HG03060 (cell line): ENCODE results near the gene TMEM150B.
A peak's percentile ranks its signal among the peaks of the same experiment; 100 is the strongest.
"Not testable (repeated sequence)": the region's sequence is repeated elsewhere in the genome, so short reads cannot be mapped to it uniquely, and the experiment has no call there.

ENCODE experiments used
- ATAC-seq: cut with Tn5 transposase; IDR thresholded peaks from one replicate; pipeline ENCODE4 v1.9.1; 2021; ENCODE audit warnings: low read depth, moderate number of reproducible peaks; ENCODE audit not compliant: unreplicated experiment

The TMEM150B gene

DNA sequence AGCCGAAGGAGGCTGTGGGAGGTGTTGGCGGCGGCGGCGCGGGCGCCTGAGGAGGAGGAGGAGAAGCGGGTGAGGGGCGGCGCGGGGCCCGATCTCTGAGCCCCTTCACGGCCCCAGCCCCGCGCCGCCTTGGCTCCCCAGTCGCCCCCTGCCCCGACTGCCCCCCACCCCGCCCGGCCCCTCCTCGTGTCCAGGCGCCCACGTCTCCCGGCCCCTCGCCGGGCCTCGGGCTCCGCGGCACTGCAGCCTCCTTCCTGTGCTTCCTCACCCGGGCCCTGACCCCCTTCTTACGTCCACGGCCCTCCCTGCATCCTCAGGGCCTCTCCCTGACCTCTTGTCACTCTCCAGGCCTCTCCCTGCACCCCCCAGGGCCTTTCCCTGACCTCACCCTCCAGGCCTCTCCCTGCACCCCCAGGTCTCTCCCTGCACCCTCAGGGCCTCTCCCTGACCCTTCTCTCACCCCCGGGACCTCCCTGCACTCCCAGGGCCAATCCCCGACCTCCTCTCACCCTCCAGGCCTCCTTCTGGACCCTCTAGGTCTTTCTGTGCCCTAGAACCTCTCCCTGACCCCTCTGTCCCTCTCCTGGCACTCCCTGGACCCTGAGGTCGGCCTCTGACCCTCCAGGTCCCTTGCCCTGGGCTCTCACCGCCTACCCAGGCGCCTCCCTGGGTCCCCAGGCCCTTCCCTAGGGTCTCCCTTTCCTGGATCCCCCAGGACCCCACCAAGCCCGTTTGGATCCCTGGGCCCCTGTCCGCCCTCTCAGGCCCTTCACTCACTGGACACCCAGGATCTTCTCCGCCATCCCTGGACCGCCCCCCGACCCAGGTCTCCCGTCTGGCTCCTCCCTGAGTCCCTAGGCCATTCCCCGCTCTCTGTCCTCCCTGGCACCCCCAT, 15.0 kb upstream of the TMEM150B start:
- ATAC-seq = no peak

DNA sequence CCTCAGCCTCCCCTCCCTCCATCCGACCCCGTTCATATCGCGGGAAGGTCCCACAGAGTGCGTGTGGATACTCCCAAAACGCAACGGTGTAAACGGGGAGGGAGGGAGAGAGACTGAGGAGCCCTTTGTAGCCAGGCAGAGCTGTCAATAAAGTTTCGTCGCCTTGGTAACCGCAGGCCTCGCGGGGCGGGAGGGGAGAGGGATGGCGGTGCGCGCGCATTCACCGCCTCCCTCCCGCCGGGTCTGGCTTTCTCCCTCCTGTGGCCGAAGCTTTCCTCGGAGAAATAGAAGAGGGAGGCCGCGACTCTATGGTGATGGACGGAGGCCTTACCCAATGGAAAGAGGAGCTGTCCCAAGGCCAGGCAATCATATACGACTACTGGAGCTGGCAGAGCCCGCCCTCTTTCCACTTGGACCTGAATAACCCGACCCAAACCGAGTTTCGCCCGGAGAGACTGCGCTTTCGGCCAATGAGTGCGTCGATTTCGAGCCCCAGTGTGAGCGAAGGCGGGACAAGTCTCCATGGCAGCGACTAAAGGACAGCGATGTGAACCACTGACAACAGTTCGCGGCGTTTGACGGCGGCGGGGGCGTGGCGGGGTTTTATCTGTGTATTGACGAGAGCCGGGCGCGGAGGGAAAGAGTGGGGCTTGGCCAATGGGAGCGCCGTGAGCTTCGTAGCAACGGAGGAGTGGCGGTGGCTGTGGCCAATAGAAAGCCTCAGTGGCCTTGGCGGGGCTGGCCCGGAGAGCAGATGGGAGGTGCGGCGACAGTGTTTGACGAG, 14.2 kb upstream of the TMEM150B start, which contains the start of gene KMT5C:
TSS of gene KMT5C (plus strand) at position 772 of the 784 bp plus-strand sequence. CDS start 2,061 bp downstream, outside the sequence.
- peak; percentile 86 for ATAC-seq

GRCh38 chr19:55336101-55336500, 11.0 kb upstream of the TMEM150B start:
- ATAC-seq = no peak

GRCh38 chr19:55333870-55334269, 8.7 kb upstream of the TMEM150B start:
- ATAC-seq = no peak

- ATAC-seq = not testable (repeated sequence)
Observed at GRCh38 chr19:55329791-55330190, 4.7 kb upstream of the TMEM150B start.

- not testable (repeated sequence) for ATAC-seq
Observed at GRCh38 chr19:55328774-55329318, 3.7 kb upstream of the TMEM150B start.

DNA sequence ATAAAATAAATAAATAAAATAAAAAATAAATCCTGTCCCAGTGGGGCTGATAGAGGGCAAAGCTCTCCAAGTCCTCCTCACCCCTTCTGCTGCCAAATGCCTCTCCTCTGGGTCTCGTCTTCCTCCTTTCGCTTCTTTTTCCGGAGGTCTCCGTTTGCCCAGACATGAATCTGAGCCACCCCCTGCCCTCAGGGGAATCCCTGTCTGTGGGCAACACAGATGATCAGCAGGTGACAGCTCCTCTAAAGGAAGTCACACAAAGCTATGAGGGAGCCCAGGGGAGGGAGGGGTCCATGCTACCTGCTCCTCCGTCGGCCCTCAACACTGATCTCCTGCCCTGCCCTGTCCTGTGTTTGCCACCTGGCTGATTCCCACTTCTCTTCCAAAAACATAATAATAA, 479 bp downstream of the TMEM150B start:
- no peak for ATAC-seq

- ATAC-seq = no peak
Observed at GRCh38 chr19:55322204-55322885, 2.8 kb downstream of the TMEM150B start.

GRCh38 chr19:55321466-55322137, 3.5 kb downstream of the TMEM150B start:
- no peak for ATAC-seq

DNA sequence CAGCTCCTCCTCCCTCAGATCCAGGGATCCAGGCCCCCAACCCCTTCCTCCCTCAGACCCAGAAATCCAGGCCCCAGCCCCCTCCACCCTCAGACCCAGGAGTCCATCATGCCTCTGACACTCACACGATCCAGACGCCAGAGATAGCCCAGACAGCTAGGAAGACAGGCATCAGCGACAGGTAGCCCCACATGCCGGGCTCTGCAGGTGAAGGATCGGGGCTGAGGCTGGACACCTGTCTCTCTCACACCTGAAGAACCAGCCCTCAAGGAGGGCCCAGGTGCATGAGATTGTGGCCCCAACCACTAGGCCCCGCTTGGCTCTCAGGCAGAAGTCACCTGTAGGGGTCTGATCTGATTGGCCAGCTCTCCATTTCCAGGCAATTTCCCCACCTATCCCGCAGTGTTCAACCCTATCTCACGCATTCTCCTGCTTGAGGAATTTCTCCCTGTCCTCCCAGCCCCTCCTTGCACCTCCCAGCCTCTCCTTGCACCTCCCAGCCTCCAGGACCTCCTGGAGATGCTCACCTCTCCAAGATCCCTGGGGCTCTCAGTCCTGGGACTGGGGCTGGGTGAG, 4.2 kb downstream of the TMEM150B start:
- ATAC-seq = no peak

- ATAC-seq = no peak
Observed at GRCh38 chr19:55319785-55320184, 5.4 kb downstream of the TMEM150B start.

DNA sequence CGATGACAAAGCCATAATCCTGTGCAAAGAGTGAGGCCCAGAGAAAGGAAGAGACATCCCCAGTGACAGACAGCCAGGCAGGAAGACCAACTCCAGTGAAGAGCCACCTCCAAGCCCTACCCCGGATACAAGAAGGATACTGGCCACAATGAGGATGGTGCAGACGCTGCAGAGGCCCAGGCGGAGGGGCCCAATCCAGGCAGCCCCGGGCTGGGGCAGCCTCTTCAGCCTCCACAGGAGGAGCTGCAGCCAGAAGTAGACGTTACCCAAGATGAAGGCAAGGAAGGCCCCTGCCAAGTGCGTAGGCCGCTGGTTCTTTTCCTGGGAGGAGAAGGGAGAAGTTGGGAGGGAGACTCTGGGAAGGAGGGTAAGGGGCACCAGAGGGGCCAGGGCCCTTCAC, 8.5 kb downstream of the TMEM150B start:
- ATAC-seq = no peak

GRCh38 chr19:55315956-55316525, 9.1 kb downstream of the TMEM150B start:
- no peak for ATAC-seq

GRCh38 chr19:55314396-55314795, 10.7 kb downstream of the TMEM150B start:
- no peak for ATAC-seq

GRCh38 chr19:55312621-55313512, 12.3 kb downstream of the TMEM150B start:
- no peak for ATAC-seq

DNA sequence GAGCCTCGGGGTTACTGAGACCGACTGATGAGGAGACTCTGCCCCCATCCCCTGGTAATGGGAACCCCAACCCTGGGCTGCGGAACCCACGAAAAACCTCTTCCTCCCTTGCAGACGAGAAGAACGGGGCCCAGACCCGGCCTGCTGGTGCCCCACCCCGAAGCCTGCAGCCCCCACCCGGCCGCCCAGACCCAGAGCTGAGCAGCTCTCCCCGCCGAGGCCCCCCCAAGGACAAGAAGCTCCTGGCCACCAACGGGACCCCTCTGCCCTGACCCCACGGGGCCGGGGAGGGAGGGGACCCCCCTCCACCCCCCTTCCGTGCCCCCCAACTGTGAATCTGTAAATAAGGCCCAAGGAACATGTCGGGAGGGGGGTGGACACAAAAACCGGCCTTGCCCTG, 13.3 kb downstream of the TMEM150B start:
- no peak for ATAC-seq

DNA sequence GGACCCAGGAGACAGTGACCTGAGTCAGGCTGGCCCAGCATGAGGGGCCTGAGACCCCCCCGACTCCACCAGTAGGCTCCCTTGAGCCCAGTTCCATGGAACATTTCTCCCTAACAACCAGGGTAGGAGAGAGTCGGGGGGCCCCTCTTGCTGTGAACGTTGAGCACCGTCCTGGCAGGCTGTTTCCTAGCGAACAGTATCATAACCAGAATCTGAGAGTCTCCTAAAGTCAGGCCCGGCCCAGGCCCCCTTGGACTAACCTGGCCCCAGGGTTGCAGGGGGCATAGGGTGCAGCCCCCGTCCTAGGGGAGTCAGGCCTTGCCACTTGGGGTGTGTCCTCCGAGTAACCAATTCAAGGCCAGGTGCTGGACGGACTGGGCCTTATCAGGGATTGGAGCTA, 13.7 kb downstream of the TMEM150B start:
- no peak for ATAC-seq

- no peak for ATAC-seq
Observed at GRCh38 chr19:55310498-55310897, 14.6 kb downstream of the TMEM150B start.
